Tracheal epithelial cell (primary cell): ENCODE measurements around the gene AKR7A2. TPM values are rescaled to one million over a fixed set of nuclear protein-coding genes. Genes with fewer than 3 reads are reported as not detected.

Experiments
- total RNA-seq: library from RNA; depleted of rRNA; stranded (reverse); fragments of >200 nt; gene quantifications from 2 replicates; pipeline ENCODE4 v1.2.1, GENCODE V29; 2014

AKR7A2 gene
- 52.6 and 55.2 TPM in 2 replicates for total RNA-seq

DNA sequence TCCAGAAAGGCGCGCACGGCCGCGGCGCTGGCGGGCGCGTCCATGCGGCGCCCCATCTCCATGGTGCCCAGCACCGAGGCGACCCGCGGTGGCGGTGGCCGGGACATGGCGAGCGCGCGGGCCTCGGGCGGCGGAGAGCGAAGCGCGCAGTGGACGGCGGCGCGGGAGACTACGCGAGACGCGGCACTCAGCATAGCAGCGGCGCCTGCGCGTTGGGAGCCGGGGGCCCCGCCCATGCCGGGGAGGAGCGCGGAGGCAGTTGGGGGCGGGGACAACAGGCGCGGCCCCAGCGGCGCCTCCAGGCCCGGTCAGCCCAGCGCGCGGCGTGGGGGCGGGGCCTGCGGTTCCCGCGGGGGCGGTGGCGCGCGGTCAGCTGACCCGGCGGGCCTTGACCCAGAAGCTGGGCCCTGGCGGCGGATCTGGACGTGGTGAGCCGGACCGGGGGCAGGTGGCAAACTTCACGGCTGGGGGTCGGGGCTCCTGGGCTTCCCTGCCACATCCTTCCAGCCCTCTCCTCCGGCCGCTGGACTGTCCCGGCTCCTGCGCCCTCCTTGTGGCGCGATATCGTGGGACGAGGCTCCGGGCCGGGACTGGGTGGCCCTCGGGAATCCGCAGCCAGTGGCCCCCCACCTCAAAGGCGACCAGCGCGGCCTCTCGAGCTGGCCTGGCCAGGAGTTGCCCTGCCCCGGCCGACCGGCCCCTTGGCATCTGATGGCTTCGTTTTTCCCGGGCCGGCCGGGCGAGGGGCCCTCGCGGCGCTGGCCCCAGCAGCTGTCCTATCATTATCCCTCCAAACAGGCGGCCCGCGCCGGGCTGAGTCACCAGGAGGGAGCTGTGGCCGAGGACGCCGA, at the start of gene AKR7A2, which contains the start of gene SLC66A1:
TSS of gene AKR7A2 (minus strand) at position 214 of the 851 bp plus-strand sequence. CDS start at position 194, 20 bp downstream.
TSS of gene SLC66A1 (plus strand) at position 396 of the 851 bp plus-strand sequence. CDS start 5,352 bp downstream, outside the sequence.

DNA sequence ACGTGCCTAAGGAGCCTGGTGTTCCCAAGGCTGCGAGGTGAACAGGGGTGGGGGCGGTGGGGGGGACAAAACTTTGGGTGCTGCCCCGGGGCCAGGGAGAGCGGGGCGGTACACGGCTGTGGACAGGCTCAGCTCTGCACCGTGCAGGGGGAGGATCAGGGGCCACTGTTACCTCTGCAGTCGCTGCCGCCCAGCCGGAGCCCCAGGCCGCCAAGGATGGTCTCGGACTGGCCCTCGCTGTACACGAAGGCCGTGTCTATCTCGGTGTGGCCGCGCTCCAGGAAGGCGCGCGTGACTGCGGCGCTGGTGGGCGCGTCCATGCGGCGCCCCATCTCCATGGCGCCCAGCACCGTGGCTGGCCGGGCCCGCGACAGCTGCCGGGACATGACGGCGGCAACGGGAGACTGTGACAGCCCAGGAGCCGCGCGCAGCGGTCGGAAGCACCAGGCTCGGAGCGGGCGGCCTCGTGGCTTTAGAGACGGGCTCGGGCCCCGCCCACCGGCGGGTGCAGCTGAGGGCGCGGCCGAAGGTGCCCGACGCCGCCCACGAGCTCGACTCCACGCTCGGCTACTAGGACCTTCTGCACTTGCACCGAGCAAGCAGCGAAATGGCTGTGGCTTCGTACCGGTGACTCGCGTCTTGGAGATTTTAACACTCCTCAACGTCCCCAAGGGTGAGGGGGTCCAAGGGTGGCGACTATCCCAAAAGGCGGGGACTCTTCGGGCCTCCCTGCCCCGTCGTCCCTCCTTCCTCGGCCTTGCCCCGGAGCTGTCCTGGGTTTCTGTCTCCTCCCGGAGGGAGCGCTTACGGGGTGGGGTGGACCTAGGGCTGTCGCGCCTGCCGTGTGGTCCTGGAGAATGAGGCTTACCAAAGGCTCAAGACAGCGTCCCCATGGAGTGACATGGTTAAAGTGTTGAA, 23.4 kb downstream of the AKR7A2 start, which contains the start of gene AKR7A3:
TSS of gene AKR7A3 (minus strand) at position 447 of the 918 bp plus-strand sequence. CDS start at position 386, 61 bp downstream.

Other genes starting within 250 kb of the AKR7A2 start
- gene UBR4, start 101.9 kb downstream of the AKR7A2 start, total RNA-seq, result 81.0 and 91.6 TPM in 2 replicates
- 60.7 TPM in 2 replicates for gene EMC1, start 60.6 kb downstream of the AKR7A2 start, total RNA-seq
- 34.5 and 50.9 TPM in 2 replicates for gene MRTO4, start 60.3 kb downstream of the AKR7A2 start, total RNA-seq
- gene AKR7A3, start 23.4 kb downstream of the AKR7A2 start, total RNA-seq, result 0.72 TPM in 1 of 2 replicates, not detected in the other
- 18.3 and 25.1 TPM in 2 replicates for gene SLC66A1, start 182 bp upstream of the AKR7A2 start, total RNA-seq
- gene CAPZB, start 173.4 kb upstream of the AKR7A2 start, total RNA-seq, result 56.5 and 66.7 TPM in 2 replicates